Raji (cell line): ENCODE measurements around the gene ZMYND8.

ENCODE experiments used
- POLR2A ChIP-seq: IDR thresholded peaks from 2 replicates; pipeline ENCODE4 v1.6.1; 2011; ENCODE audit warnings: low read depth, low read length, control low read depth; ENCODE audit not compliant: insufficient read depth

Gene ZMYND8

DNA sequence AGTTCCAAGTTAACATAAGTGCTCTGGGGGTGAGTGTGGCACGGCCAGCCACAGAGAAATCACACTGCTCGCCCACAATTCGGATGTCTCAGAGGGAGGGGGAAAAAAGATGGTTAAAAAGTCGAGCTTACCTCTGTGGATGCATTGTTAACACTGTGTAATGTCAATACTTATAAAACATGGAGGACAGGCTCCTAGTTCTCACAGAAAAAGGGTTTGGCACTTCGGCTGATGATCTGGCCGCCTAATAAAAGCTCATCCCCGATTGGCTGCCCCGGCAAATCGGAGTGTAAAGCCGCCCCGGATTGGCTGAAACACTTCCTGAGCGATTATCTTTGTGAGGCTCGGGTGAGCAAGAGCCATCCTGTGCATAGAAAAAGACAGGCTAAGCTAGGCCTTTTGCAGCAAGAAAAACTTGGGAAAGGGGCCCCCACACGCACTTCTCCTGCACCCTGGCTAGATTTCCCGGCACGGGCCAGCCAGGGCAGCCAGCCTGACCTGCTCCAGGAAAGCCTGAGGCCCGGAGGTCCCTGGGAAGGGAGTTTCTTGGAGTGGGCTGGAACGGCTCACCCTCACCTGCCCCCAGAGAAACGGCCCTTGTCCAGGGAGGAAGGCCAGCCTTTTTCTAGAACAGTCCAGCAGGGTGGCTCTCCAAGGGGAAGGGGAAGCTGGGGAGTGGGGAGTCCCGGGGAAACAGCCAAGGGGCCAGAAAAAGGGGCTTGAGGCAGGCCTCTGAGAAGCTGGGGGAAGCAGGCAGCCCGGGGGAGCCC is at the start of gene ZMYND8:
ZMYND8 (minus strand) TSS at position 174 of the 770 bp plus-strand sequence; CDS start at position 145, 29 bp downstream.
- peak; percentile 44; the same call in 1 of the 2 replicates for TF ChIP-seq POLR2A

GRCh38 chr20:47405775-47406325 is 49.4 kb upstream of the ZMYND8 start:
- no peak for TF ChIP-seq POLR2A

GRCh38 chr20:47400685-47401084 is 44.2 kb upstream of the ZMYND8 start:
- TF ChIP-seq POLR2A = no peak

GRCh38 chr20:47397652-47398301 is 41.3 kb upstream of the ZMYND8 start:
- TF ChIP-seq POLR2A = no peak

DNA sequence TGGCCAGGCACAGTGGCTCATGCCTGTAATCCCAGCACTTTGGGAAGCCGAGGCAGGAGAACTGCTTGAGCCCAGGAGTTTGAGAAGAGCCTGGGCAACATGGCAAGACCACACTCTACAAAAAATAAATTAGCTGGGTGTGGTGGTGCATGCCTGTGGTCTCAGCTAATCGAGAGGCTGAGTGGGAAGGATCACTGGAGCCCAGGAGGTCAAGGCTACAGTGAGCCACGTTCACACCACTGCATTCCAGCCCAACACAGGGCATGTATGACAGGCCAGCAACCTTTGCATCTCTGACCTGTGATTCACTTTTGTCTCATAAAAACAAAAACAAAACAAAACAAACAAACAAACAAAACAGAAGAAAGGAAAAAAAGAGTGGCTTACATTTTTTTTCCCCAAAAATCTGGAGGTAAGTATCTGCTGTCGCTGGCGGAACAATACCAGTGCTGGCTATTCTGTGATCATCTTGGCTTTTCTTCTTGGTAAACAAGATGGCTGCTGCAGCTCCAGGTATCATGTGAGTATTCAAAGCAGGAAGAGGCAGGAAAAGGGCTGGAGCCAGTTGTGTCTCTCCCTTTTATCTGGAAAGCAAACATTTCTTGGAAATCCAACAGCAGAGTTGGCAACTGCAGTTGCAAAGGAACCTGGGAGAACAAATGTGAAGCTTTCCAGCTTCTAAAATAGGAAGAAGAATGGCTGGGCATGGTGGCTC is 40.4 kb upstream of the ZMYND8 start:
- TF ChIP-seq POLR2A = no peak

DNA sequence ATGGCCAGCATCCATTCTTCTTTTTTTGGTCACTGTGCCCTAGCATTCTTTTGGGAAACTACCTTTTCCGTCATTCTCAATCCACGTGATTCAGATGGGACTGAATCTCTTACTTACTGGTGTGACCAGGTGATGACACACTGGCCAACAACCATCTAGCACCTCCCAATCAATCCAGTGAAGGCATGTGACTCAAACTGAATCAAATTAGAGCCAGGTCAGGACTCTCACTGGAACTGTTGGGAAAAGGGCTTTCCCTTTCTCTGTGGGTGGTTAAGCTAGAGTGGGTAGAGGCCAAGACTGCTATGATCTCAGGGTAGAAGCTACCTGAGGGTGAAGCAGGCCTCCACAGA is 36.2 kb upstream of the ZMYND8 start:
- no peak for TF ChIP-seq POLR2A

GRCh38 chr20:47392015-47392720 is 35.7 kb upstream of the ZMYND8 start:
- peak; percentile 53 for TF ChIP-seq POLR2A

DNA sequence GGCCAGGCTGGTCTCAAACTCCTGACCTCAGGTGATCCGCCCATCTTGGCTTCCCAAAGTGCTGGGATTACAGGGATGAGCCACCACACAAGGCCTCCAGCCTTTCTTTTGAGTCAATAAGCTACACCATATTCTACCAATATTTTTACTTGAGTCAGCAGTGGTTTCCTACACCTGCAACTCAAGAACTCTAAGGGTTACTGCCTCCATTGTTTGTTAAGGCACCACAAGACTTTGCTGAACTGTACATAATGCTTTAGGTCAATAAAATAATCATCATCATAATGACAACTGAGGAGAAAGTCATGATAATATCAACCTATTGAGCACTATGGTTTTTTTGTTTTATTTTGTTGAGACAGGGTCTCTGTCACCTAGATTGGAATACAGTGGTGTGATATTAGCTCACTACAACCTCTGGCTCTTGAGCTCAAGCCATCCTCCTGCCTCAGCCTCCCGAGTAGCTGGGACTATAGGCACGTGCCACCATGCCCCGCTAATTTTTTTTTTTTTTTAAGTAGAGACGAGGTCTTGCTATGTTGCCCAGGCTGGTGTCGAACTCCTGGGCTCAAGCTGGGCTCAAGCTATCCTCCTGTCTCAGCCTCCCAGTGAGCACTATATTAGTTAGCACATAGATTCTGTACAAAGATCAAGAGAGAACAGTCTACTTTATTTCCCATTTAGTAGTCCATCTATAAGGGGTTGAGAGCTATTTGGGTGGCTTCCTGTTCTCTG is 34.9 kb upstream of the ZMYND8 start:
- no peak for TF ChIP-seq POLR2A

- TF ChIP-seq POLR2A = peak; percentile 47; the same call in 1 of the 2 replicates
Observed at GRCh38 chr20:47389867-47390347, 33.4 kb upstream of the ZMYND8 start.

DNA sequence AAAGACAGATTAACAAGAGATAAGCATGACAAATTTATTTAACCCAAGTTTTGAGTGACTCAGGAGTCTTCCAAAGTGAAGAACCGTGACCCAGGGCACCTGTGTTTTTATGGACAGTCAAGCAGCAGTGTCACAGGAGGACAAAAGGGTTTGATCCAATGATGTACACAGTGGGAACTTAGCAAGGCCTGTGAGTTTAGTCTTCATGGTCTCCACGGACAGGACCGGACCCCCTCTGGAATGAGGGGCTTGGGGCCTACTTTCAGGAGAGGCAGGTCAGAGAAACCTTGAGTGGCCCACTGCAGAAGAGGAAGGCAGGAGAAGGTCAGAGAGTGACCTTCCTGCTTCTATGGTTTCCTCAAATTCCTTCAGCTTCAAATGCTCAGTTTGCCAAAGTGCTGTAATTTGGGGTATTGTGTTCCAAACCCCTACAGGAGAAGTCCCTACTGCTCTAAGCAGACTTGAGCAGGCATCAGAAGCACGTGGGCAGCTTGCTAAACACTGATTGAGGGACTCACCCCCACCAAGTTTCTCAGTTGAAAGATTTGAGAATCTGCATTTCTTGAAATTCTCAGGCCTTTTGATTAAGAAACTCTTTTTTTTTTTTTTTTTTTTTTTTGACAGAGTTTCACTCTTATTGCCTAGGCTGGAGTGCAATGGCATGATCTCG is 26.4 kb upstream of the ZMYND8 start:
- no peak for TF ChIP-seq POLR2A

DNA sequence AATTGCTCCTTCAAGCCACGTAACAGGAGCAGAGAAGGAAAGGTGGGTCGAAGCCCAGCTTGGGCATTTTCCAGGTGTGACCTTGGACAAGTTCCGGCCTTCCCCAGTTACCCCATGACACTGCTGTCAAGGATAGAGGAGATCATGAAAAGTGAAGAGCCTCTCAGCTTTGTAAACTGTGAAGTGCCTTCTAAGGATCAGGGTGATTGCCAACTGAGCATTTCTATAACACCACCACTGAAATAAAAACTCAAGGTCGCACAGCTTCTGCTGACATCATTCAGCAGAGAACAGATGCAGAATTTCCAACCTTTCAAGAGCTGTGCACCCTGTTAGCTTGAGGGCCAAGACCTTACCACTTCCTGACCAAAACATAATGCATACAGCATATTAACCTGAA is 24.0 kb upstream of the ZMYND8 start:
- no peak for TF ChIP-seq POLR2A

GRCh38 chr20:47379433-47380150 is 23.1 kb upstream of the ZMYND8 start:
- no peak for TF ChIP-seq POLR2A

DNA sequence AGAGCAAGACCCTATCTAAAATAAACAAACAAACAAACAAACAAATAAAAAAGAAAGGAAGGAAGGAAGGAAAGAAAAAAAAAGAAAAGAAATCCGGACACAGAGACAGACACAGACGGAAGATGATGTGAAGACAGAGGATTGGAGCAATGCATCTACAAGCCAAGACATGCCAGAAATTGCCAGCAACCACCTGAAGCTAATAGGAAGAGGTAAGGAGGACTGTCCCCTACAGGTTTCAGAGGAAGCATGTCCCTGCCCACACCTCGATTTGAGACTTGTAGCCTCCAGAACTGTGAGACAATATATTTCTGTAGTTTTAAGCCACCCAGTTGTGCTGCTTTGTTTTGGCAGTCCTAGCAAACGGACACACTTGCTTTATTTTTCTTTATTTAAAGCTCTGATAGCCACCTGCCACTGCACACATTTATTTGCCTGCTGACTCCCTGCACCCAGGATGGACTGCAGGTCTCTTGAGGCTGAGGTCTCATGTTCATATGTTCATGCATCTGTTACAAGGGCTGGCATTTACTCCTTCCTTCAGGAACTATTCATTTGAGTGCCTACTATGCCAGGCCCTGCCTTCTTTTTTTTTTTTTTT is 20.7 kb upstream of the ZMYND8 start:
- no peak for TF ChIP-seq POLR2A

DNA sequence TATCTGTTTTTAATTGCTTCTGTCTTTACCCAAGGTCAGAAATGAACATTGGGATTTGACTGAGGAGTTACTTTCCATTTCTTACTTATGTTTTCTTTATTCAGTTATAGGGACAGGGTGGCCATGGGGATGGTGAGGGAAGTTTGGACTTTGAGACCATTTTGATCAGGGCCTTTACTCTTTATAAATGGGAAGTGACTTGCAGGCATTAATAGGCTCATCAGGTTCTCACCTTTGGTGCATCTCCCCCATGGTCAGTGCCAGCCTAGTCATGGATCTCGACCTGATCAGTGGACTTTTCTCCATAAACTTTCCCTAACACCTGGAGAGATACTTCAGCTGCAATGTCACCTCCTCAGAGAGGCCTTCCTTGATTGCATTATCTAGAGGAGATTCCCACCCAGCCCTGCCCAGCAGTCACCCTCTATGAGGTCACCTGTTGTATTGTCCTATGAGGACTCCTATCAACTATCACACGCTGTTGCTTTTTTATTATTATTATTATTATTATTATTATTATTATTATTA is 16.8 kb upstream of the ZMYND8 start:
- no peak for TF ChIP-seq POLR2A
